Measurements from ENCODE around the gene USP12. TPM values are rescaled to one million over a fixed set of nuclear protein-coding genes. Genes with fewer than 3 reads are reported as not detected.

USP12 gene
- total RNA-seq, 2 donors from 2014 or later, result 11.6 to 23.0 TPM

DNA sequence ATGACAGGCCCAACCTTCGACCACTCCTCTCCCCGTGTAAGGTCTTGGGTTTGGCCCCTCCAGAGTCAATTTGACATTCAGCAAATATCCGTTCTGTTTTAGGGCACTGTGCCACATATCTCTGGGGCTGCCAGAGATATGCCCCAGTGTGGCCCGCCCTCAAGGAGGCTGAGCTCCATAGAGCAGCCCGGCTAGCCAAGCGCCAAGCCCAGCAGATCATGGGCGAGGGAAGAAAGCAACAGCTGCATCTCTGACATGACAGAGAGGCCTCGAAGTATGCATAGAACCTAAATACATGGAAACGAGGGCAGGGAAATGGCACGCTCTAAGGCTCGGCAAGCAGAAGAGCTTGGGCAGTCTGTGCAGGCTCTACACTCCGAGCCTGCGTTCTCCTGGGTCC is 124.5 kb downstream of the USP12 start:
- Histone ChIP-seq H3K9me3 (no peaks in the 10 kb centered on the region), H3K27ac (no peak overlapping the region), H3K27me3 (no peaks in the 10 kb centered on the region), H3K4me3 (no peak overlapping the region), H3K4me1 (no peaks in the 10 kb centered on the region), H3K36me3 (no peaks in the 10 kb centered on the region)
- TF ChIP-seq, protein P1, sequence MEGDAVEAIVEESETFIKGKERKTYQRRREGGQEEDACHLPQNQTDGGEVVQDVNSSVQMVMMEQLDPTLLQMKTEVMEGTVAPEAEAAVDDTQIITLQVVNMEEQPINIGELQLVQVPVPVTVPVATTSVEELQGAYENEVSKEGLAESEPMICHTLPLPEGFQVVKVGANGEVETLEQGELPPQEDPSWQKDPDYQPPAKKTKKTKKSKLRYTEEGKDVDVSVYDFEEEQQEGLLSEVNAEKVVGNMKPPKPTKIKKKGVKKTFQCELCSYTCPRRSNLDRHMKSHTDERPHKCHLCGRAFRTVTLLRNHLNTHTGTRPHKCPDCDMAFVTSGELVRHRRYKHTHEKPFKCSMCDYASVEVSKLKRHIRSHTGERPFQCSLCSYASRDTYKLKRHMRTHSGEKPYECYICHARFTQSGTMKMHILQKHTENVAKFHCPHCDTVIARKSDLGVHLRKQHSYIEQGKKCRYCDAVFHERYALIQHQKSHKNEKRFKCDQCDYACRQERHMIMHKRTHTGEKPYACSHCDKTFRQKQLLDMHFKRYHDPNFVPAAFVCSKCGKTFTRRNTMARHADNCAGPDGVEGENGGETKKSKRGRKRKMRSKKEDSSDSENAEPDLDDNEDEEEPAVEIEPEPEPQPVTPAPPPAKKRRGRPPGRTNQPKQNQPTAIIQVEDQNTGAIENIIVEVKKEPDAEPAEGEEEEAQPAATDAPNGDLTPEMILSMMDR (IDR thresholded peaks at IDR 0.05), result no peak
- no peak for DNase-seq (ENCODE audit: low spot score)

DNA sequence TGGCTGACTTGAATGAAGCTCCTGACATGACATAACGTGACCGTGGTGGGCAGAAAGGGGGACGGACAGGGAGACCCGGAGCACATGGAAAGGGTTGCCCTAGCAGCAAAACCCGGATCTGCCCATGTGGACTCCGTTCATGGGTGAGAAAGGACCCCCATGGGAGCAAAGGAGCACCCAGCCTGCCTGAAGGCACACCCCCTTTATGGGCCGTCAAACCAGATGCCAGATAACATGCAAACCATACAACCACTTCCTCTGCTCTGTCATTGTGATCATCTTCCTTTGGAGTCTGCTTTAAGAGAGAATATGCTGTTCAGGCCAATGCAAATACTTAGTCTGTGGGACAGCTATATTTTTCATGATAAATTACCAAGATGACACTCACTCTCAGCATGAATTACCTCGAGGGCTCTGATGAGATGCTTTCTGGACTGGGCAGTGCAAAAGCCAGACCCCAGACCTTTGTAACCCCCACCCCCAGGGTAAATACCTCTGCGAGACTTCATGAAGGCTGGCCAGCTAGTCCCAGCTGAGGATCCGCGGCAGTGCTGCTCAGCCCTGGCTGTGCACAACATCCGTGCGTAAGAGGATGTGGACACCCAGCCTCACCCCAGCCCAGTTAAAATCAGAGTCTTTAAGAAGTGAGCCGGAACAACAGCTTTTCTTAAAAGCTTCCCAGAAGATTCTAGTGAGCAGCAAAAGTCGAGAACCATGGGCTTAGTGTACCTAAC is 126.6 kb downstream of the USP12 start:
- no peaks in the 10 kb centered on the region for H3K4me1 ChIP-seq
- no peak overlapping the region for H3K4me3 ChIP-seq
- TF ChIP-seq, protein P1 (IDR thresholded peaks at IDR 0.05), result no peak
- no peak for DNase-seq (ENCODE audit: low spot score)
- H3K27ac ChIP-seq, result no peak overlapping the region
- H3K27me3 ChIP-seq, result no peaks in the 10 kb centered on the region
- no peaks in the 10 kb centered on the region for H3K36me3 ChIP-seq
- H3K9me3 ChIP-seq, result no peaks in the 10 kb centered on the region

DNA sequence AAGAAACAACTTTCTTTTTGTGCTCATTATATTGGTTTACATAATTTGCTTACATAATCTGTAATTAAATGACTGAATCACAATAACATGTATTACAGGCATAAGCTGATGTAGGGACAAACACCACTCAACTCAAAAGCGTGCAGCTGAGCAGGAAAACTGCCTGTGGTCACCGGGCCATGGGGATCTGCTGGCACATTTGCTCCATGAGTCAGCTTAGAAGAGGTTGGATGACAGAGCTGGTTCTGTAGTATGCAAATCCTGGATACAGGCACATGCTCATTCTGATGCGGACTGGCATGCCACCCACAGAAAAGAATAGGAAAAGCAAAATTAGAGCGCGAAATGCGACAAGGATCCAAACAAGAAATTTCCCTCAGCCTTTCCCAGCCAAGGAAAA is 128.6 kb downstream of the USP12 start:
- no peak for DNase-seq (ENCODE audit: low spot score)
- H3K4me1 ChIP-seq, result no peaks in the 10 kb centered on the region
- no peak overlapping the region for H3K27ac ChIP-seq

DNA sequence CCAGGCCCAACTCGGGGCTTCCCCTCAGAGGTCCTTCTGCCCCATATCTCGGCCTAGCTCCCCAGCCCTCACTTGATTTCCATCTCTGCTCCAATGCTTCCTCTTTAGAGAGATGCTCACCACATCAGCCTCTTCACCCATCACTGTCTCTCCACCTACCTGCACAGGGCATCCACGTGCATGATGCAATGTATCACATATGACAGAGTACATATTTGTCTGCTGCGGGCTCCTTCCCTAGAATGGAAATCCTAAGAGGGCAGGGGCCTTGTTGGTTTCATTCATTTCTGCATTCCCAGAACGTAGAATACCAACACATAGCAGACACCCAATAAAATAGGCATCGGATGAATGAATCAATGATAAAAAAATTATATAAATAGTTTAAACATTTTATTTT is 130.3 kb downstream of the USP12 start:
- no peaks in the 10 kb centered on the region for H3K9me3 ChIP-seq
- no peaks in the 10 kb centered on the region for H3K27me3 ChIP-seq
- TF ChIP-seq, protein P1 (IDR thresholded peaks at IDR 0.05), result no peak
- no peak overlapping the region for H3K27ac ChIP-seq
- DNase-seq (ENCODE audit: low spot score), result no peak
- no peaks in the 10 kb centered on the region for H3K36me3 ChIP-seq
- no peak overlapping the region for H3K4me3 ChIP-seq
- peaks cover 0 to 10% of the 10 kb centered on the region in 2 donors for H3K4me1 ChIP-seq

More for the DNA sequence above, 128.6 kb downstream of the USP12 start:
- Histone ChIP-seq H3K9me3 (no peaks in the 10 kb centered on the region), H3K4me3 (no peak overlapping the region), H3K36me3 (no peaks in the 10 kb centered on the region), H3K27me3 (no peaks in the 10 kb centered on the region)
- TF ChIP-seq, protein P1 (IDR thresholded peaks at IDR 0.05), result no peak

DNA sequence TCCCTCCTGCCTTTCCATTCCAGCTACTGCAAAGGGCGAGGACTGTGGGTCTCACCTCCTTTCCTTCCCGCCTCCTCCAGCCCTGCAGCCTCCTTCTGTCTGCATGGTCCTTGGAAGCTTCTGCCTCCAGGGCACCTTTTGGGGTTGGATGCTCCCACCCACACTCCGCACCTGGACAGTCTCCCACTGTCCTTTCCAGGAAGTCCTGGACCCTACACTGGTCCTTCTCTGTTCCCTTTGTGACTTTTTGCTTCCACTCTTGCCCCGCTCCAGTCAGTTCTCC is 130.8 kb downstream of the USP12 start:
- Histone ChIP-seq H3K27me3 (no peaks in the 10 kb centered on the region), H3K36me3 (no peaks in the 10 kb centered on the region), H3K4me1 (peaks cover 0 to 14% of the 10 kb centered on the region in 2 donors), H3K9me3 (no peaks in the 10 kb centered on the region), H3K4me3 (no peak overlapping the region), H3K27ac (no peak overlapping the region)
- TF ChIP-seq, protein P1 (IDR thresholded peaks at IDR 0.05), result no peak
- DNase-seq (ENCODE audit: low spot score), result peak; percentile 16

DNA sequence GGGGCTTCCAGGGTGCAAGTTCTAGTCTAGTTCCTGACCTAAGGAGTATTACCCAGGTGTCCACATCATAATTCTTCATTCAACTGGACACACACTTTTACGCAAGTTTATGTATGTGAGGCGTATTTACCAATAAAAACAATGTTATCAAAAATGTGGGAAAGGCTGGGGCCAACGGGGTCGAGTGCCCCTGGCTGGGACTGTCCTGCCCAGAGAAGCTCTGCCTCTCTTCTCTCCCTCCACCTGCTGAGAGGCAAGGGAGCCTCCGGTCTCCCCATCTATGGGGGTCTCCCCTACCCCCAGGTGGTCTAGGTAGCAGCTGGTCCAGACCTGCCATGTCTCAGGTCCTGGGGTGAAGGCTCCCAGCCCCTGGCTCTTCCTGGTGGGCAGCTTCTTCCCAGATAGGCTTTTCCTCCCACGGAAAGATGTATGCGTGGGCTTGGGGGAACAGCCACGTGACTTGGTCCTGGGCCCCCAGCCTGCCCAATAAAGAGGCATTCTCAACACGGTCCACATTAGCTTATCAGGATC is 132.4 kb downstream of the USP12 start:
- TF ChIP-seq, protein P1 (IDR thresholded peaks at IDR 0.05), result no peak
- Histone ChIP-seq H3K4me1 (peaks cover 0 to 21% of the 10 kb centered on the region in 2 donors), H3K27ac (no peak overlapping the region), H3K9me3 (no peaks in the 10 kb centered on the region), H3K36me3 (no peaks in the 10 kb centered on the region), H3K4me3 (no peak overlapping the region), H3K27me3 (no peaks in the 10 kb centered on the region)
- DNase-seq (ENCODE audit: low spot score), result no peak
